GM12878 (cell line): ENCODE results near the gene FAM193A. TPM values are rescaled to one million over a fixed set of nuclear protein-coding genes. Genes with fewer than 3 reads are reported as not detected.

Experiments
- BCL11A ChIP-seq: IDR thresholded peaks from 2 replicates; pipeline ENCODE4 v1.6.1; 2011; ENCODE audit warnings: low read depth, low read length
- CHD4 ChIP-seq: fragments of 200-600 bp; sonication (generic); IDR thresholded peaks from 2 replicates; pipeline ENCODE4 v1.6.1; 2016; ENCODE audit warnings: mild to moderate bottlenecking
- CREB1 ChIP-seq: IDR thresholded peaks from 2 replicates; pipeline ENCODE4 v1.6.1; 2012; ENCODE audit warnings: low read depth, mild to moderate bottlenecking, inconsistent platforms
- CTCF ChIP-seq, 3 experiments: IDR thresholded peaks in 2 of 3; conservative IDR thresholded peaks in 1 of 3; 2 replicates each; pipeline ENCODE4 v1.5.1; 2011; ENCODE audit warnings: low read depth in 3 of 3, low read length in 3 of 3, mild to moderate bottlenecking in 3 of 3, control low read depth in 2 of 3, moderate library complexity in 2 of 3, inconsistent platforms in 1 of 3, mixed read lengths in 1 of 3; ENCODE audit not compliant: control insufficient read depth in 2 of 3, insufficient read depth in 1 of 3; ENCODE audit errors: extremely low read depth in 1 of 3
- CUX1 ChIP-seq: IDR thresholded peaks from 2 replicates; pipeline ENCODE4 v1.6.1; 2012; ENCODE audit warnings: improper control_type of control experiment, low read depth, low read length; ENCODE audit not compliant: insufficient replicate concordance
- HDAC6 ChIP-seq: fragments of 200-600 bp; sonication (generic); IDR thresholded peaks from one replicate; pipeline ENCODE4 v1.8.0; 2017; ENCODE audit warnings: antibody characterized with exemption; ENCODE audit not compliant: unreplicated experiment
- IKZF2 ChIP-seq, 2 experiments: fragments of 450-650 bp; IDR thresholded peaks; 2 replicates each; pipeline ENCODE4 v1.6.1; 2017; ENCODE audit warnings: mild to moderate bottlenecking in 2 of 2, moderate library complexity in 2 of 2
- JUNB ChIP-seq: IDR thresholded peaks from 2 replicates; pipeline ENCODE4 v1.6.1; 2016; ENCODE audit warnings: antibody characterized with exemption, mild to moderate bottlenecking
- JUND ChIP-seq: IDR thresholded peaks from 2 replicates; pipeline ENCODE4 v1.6.1; 2012; ENCODE audit warnings: low read depth, mild to moderate bottlenecking, low read length, improper control_type of control experiment, moderate library complexity
- NR2C1 ChIP-seq: fragments of 450-650 bp; IDR thresholded peaks from 2 replicates; pipeline ENCODE4 v1.6.1; 2017; ENCODE audit warnings: antibody characterized with exemption, mild to moderate bottlenecking, moderate library complexity
- RAD21 ChIP-seq: IDR thresholded peaks from 2 replicates; pipeline ENCODE4 v1.6.1; 2011; ENCODE audit warnings: mild to moderate bottlenecking, low read depth, low read length, moderate library complexity; ENCODE audit not compliant: insufficient read depth
- SIN3A ChIP-seq: IDR thresholded peaks from 2 replicates; pipeline ENCODE4 v1.6.1; 2012; ENCODE audit warnings: low read depth, low read length, improper control_type of control experiment
- WRNIP1 ChIP-seq: IDR thresholded peaks from 2 replicates; pipeline ENCODE4 v1.6.1; 2011; ENCODE audit warnings: low read depth, low read length, improper control_type of control experiment, borderline replicate concordance
- ZNF384 ChIP-seq: IDR thresholded peaks from 2 replicates; pipeline ENCODE4 v1.6.1; 2012; ENCODE audit warnings: low read depth, mild to moderate bottlenecking, low read length, improper control_type of control experiment, borderline replicate concordance
- polyA plus RNA-seq, 11 experiments: library from polyadenylated mRNA; depleted of rRNA in 4 of 11; unstranded in 6 of 11; stranded (reverse) in 5 of 11; fragments of >200 nt; fragmentation: Nextera tagmentation in 4 of 11; fragmentation: Illumina TruSeq in 1 of 11; extraction: Ambion mirVana in 4 of 11; extraction: Trizol in 1 of 11; gene quantifications; 1 replicate in 1 of 11; 2 replicates in 10 of 11; pipeline versions ENCODE4 v1.2.1 to v1.2.3, GENCODE V29; 2011 to 2016; ENCODE audit warnings: inconsistent platforms in 2 of 11, missing spikeins in 2 of 11, low read depth in 1 of 11
- total RNA-seq, 4 experiments: library from RNA; depleted of rRNA in 3 of 4; stranded (reverse); fragments of >200 nt in 3 of 4; fragmentation: Illumina TruSeq in 1 of 4; extraction: Trizol in 1 of 4; gene quantifications; 2 replicates each; pipeline versions ENCODE4 v1.2.1 to v1.2.3, GENCODE V29; 2013 to 2021

FAM193A gene
- total and polyA plus RNA-seq, 10 of the 15 experiments (the other 5 are each of a cell fraction or from before 2014, with no cell fraction given), result 0.52 to 23.3 (median 7.4) TPM

GRCh38 chr4:2712261-2712842 lies 175.9 kb downstream of the FAM193A start (continued):
- TF ChIP-seq CTCF (IDR thresholded peaks at IDR 0.05 in 2 of 3, conservative IDR thresholded peaks at IDR 0.05 in 1 of 3; ENCODE audit: control insufficient read depth in 2 of 3, extremely low read depth in 1 of 3, insufficient read depth in 1 of 3, low read depth in 3 of 3, low read length in 3 of 3), result peak; percentile 36 to 46 (median 43); a peak in 4 of 6 replicates
- TF ChIP-seq HDAC6, result no peak
- TF ChIP-seq JUNB, result peak; percentile 62
- no peak for TF ChIP-seq JUND
- no peak for TF ChIP-seq SIN3A
- no peak for TF ChIP-seq ZNF384
- no peak for TF ChIP-seq WRNIP1
- no peak for TF ChIP-seq IKZF2 (IDR thresholded peaks at IDR 0.05)
- no peak for TF ChIP-seq NR2C1
- TF ChIP-seq BCL11A, result no peak
- TF ChIP-seq CHD4, result no peak
- TF ChIP-seq RAD21, result peak; percentile 54
- no peak for TF ChIP-seq CREB1
- TF ChIP-seq CUX1, result no peak
